ENCODE results near the gene ATP5IF1. TPM values are rescaled to one million over a fixed set of nuclear protein-coding genes. Genes with fewer than 3 reads are reported as not detected.

The ATP5IF1 gene
- total and polyA plus RNA-seq, 10 of the 15 experiments (the other 5 are each of a cell fraction or from before 2014, with no cell fraction given) = 253 to 1,210 (median 418) TPM

GRCh38 chr1:28190337-28190979 lies 45.5 kb upstream of the ATP5IF1 start:
- in situ Hi-C loops (cut with MboI) = no loop called here
- RAD21 ChIA-PET (ENCODE audit: unreplicated experiment) = no interaction called here
- no peak for FAIRE-seq

More at GRCh38 chr1:28190337-28190979, 45.5 kb upstream of the ATP5IF1 start:
- Histone ChIP-seq H3K9me3 (replicated peaks; ENCODE audit: control insufficient read depth, insufficient read depth, low read length) (no peaks in the 10 kb centered on the region), H3K9ac (ENCODE audit: control insufficient read depth, insufficient read depth, low read length) (no peak overlapping the region), H3K79me2 (ENCODE audit: control insufficient read depth, insufficient read depth, low read length) (no peaks in the 10 kb centered on the region), H3K4me2 (ENCODE audit: control insufficient read depth, insufficient read depth) (no peak overlapping the region), H3K4me3 (no peak overlapping the region), H4K20me1 (ENCODE audit: control insufficient read depth, insufficient read depth) (no peaks in the 10 kb centered on the region), H3K27me3 (replicated peaks in 1 of 2; ENCODE audit: control insufficient read depth in 2 of 2, insufficient read depth in 2 of 2, low read length in 1 of 2) (no peaks in the 10 kb centered on the region), H3K4me1 (ENCODE audit: control insufficient read depth, insufficient read depth, low read length) (no peaks in the 10 kb centered on the region), H3K27ac (ENCODE audit: control insufficient read depth, insufficient read depth) (no peak overlapping the region), H2AFZ (ENCODE audit: control insufficient read depth, low read depth, low read length) (no peak overlapping the region), H3K36me3 (ENCODE audit: control insufficient read depth in 2 of 2, insufficient read depth in 2 of 2, low read length in 1 of 2) (no peaks in the 10 kb centered on the region; a peak in 1 of 4 replicates)
- intact Hi-C loops (cut with micrococcal nuclease; ENCODE audit: unreplicated experiment) = no loop called here
- ATAC-seq (no peak), DNase-seq (ENCODE audit: low read depth, low spot score) (no peak)
- TF ChIP-seq ZNF622 (IDR thresholded peaks at IDR 0.05) (no peak), SMAD5 (IDR thresholded peaks at IDR 0.05; ENCODE audit: low read depth) (no peak), MLLT1 (IDR thresholded peaks at IDR 0.05) (no peak), BHLHE40 (IDR thresholded peaks at IDR 0.05; ENCODE audit: borderline replicate concordance in 1 of 2, low read depth in 2 of 2, low read length in 1 of 2) (no peak), ZNF24 (IDR thresholded peaks at IDR 0.05) (no peak), RFX5 (IDR thresholded peaks at IDR 0.05; ENCODE audit: low read depth, low read length) (no peak), ZBTB33 (IDR thresholded peaks at IDR 0.05) (no peak), E4F1 (IDR thresholded peaks at IDR 0.05; ENCODE audit: borderline replicate concordance, partially characterized antibody) (no peak), NR2F1 (conservative IDR thresholded peaks at IDR 0.05) (no peak), NR2C2 (IDR thresholded peaks at IDR 0.05; ENCODE audit: borderline replicate concordance, control insufficient read depth, insufficient read length, low read depth) (no peak), ZNF274 (IDR thresholded peaks at IDR 0.05; ENCODE audit: insufficient read depth, insufficient read length) (no peak), E2F4 (IDR thresholded peaks at IDR 0.05; ENCODE audit: low read depth, low read length) (no peak), POLR2AphosphoS5 (IDR thresholded peaks at IDR 0.05; ENCODE audit: low read length) (no peak), HSF1 (IDR thresholded peaks at IDR 0.05; ENCODE audit: low read depth, low read length) (no peak), ATF3 (IDR thresholded peaks at IDR 0.05; ENCODE audit: borderline replicate concordance, extremely low read depth, low read depth, low read length) (no peak)
- CTCF ChIA-PET = interaction anchor here (1.6 kb wide), 1 partner anchor 99 kb away, joined by 4 read pairs; no protein-coding TSS in a partner anchor
- WGBS (ENCODE audit: insufficient coverage, insufficient replicate concordance, low lambda C conversion rate, missing lambda C conversion rate) = 51% methylated on average over 3 of the region's 3 CpGs
- no TSS peak for BruUV-seq (replicated peaks)
- SMC1A ChIA-PET (ENCODE audit: uncharacterized antibody, unreplicated experiment) = interaction anchor here (1.2 kb wide), 1 partner anchor 10 kb away, joined by 3 read pairs; no protein-coding TSS in a partner anchor
- POLR2A ChIA-PET = no interaction called here
